ENCODE measurements around the gene TXNRD3. TPM values are rescaled to one million over a fixed set of nuclear protein-coding genes. Genes with fewer than 3 reads are reported as not detected.

The TXNRD3 gene
- total RNA-seq, 1 donor from 2014 or later: 1.8 TPM

DNA sequence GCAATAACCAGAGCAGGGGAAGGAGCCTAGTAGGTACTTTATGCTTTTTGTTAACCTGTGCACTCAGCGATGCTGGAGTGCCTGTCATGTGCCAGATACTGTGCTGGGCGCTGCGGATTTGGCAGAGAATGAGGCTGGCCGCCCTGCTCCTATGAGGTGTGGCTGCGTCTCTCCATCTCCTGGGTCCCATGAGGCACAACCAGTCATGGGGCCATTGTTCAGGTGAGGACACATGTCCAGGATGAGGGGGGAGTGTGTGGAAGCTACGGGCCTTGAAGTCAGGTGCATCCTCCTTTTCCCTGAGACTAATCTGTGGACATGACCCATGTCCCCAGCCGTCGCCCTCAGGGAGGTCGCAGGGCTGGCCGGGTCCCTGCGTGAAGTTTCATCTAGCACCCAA is 963 bp upstream of the TXNRD3 start:
- H3K4me3 Mint-ChIP-seq (ENCODE audit: unreplicated experiment): no peak overlapping the region
- H3K9me3 Mint-ChIP-seq (ENCODE audit: unreplicated experiment): peaks cover 6% of the 10 kb centered on the region
- H3K36me3 Mint-ChIP-seq (ENCODE audit: unreplicated experiment): peaks cover 9% of the 10 kb centered on the region
- TF ChIP-seq, protein P1, sequence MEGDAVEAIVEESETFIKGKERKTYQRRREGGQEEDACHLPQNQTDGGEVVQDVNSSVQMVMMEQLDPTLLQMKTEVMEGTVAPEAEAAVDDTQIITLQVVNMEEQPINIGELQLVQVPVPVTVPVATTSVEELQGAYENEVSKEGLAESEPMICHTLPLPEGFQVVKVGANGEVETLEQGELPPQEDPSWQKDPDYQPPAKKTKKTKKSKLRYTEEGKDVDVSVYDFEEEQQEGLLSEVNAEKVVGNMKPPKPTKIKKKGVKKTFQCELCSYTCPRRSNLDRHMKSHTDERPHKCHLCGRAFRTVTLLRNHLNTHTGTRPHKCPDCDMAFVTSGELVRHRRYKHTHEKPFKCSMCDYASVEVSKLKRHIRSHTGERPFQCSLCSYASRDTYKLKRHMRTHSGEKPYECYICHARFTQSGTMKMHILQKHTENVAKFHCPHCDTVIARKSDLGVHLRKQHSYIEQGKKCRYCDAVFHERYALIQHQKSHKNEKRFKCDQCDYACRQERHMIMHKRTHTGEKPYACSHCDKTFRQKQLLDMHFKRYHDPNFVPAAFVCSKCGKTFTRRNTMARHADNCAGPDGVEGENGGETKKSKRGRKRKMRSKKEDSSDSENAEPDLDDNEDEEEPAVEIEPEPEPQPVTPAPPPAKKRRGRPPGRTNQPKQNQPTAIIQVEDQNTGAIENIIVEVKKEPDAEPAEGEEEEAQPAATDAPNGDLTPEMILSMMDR (IDR thresholded peaks at IDR 0.05; ENCODE audit: partially characterized antibody, unreplicated experiment): no peak
- peaks cover 2% of the 10 kb centered on the region for H3K27me3 Mint-ChIP-seq (ENCODE audit: unreplicated experiment)
- H3K4me1 Mint-ChIP-seq (ENCODE audit: low read depth, unreplicated experiment): peaks cover 3% of the 10 kb centered on the region
- H3K27ac Mint-ChIP-seq (ENCODE audit: unreplicated experiment): no peak overlapping the region
- DNase-seq: no peak

DNA sequence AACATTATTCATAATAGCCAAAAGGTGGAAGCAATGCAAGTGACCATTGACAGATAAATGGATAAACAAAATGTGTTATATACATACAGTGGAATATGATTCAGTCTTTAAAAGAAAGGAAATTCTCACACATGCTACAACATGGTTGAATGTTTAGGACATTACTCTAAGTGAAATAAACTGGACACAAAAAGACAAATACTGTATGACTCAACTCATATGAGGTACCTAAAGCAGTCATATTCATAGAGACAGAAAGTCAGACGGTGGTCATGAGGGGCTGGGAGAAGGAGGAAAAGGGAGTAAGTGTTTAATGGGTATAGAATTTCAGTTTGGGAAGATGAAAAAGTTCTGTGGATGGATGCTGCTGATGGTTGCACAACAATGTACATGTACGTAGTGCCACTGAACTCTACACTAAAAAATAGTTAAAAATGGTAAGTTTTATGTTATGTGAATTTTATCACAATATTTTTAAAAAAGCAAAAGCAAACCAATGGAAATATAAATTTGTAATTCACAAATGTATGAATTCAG is 5.3 kb downstream of the TXNRD3 start:
- no peak for DNase-seq
- TF ChIP-seq, protein P1 (IDR thresholded peaks at IDR 0.05; ENCODE audit: partially characterized antibody, unreplicated experiment): no peak
- no peak overlapping the region for H3K27ac Mint-ChIP-seq (ENCODE audit: unreplicated experiment)
- H3K4me3 Mint-ChIP-seq (ENCODE audit: unreplicated experiment): no peak overlapping the region
- peaks cover 3% of the 10 kb centered on the region for H3K4me1 Mint-ChIP-seq (ENCODE audit: low read depth, unreplicated experiment)
- no peaks in the 10 kb centered on the region for H3K9me3 Mint-ChIP-seq (ENCODE audit: unreplicated experiment)
- H3K36me3 Mint-ChIP-seq (ENCODE audit: unreplicated experiment): no peaks in the 10 kb centered on the region
- H3K27me3 Mint-ChIP-seq (ENCODE audit: unreplicated experiment): peaks cover 1% of the 10 kb centered on the region

DNA sequence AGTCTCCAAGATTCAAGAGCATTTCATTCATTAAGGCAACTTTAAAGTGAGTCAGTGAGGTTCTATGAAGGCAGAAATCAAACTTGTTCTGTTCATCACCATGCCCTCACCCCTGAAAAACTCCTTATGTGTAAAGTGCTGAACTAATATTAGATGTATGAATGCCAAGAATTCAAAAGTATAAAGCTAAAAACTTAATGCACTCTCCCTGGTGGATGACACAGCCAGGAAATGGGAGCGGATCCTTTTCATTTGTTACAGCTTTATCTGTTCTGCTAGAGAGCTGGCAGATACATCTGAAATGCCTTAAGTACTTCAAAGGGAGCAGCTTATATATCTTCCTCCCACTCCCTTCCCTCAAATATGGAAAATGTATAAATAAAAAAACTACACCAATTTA is 8.2 kb downstream of the TXNRD3 start:
- Mint-ChIP-seq H3K9me3 (ENCODE audit: unreplicated experiment) (no peaks in the 10 kb centered on the region), H3K4me3 (ENCODE audit: unreplicated experiment) (no peak overlapping the region), H3K27ac (ENCODE audit: unreplicated experiment) (no peak overlapping the region), H3K4me1 (ENCODE audit: low read depth, unreplicated experiment) (no peaks in the 10 kb centered on the region), H3K36me3 (ENCODE audit: unreplicated experiment) (no peaks in the 10 kb centered on the region), H3K27me3 (ENCODE audit: unreplicated experiment) (peaks cover 1% of the 10 kb centered on the region)
- DNase-seq: no peak
- TF ChIP-seq, protein P1 (IDR thresholded peaks at IDR 0.05; ENCODE audit: partially characterized antibody, unreplicated experiment): no peak

DNA sequence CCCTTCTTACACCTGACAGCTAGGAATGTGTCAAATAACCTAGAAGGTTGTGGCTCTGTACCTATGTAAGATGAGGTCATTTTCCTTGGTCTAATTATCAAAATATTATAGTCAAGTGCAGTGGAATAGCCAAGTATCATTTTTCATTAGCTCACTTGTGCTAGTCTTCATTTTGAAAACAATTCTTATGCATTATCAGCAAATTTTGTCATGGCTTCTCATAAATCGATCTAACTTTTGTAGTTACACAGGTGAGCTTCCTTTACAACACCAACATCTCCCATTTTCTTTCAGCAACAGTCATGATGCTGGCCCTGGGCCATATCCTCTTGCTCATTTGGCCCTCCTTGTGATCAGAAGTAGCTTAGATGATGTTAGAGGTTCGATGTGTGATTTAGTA is 10.3 kb downstream of the TXNRD3 start:
- Mint-ChIP-seq H3K4me3 (ENCODE audit: unreplicated experiment) (no peak overlapping the region), H3K4me1 (ENCODE audit: low read depth, unreplicated experiment) (no peaks in the 10 kb centered on the region), H3K27me3 (ENCODE audit: unreplicated experiment) (peaks cover 4% of the 10 kb centered on the region), H3K27ac (ENCODE audit: unreplicated experiment) (no peak overlapping the region), H3K9me3 (ENCODE audit: unreplicated experiment) (no peaks in the 10 kb centered on the region), H3K36me3 (ENCODE audit: unreplicated experiment) (no peaks in the 10 kb centered on the region)
- TF ChIP-seq, protein P1 (IDR thresholded peaks at IDR 0.05; ENCODE audit: partially characterized antibody, unreplicated experiment): no peak
- DNase-seq: no peak

DNA sequence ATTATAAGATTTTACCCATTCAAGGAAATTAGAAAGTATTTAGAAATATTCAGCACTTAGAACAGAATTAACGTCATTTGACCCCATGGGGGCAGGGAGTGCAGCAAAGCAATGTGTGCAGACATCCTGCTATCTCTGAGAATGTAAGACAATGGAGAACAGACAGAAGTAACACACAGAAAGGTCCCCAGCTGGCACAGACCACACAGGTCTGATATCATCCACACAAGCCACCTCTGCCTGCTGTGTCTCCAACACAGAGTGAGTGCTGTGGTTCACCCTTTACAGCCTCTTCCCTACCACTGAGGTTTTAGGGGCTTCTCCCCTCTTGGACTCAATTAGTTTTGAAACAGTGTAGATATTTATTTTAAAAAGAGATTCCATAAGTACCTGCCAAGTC is 16.1 kb downstream of the TXNRD3 start:
- DNase-seq: no peak
- TF ChIP-seq, protein P1 (IDR thresholded peaks at IDR 0.05; ENCODE audit: partially characterized antibody, unreplicated experiment): no peak
- Mint-ChIP-seq H3K9me3 (ENCODE audit: unreplicated experiment) (no peaks in the 10 kb centered on the region), H3K4me3 (ENCODE audit: unreplicated experiment) (no peak overlapping the region), H3K27ac (ENCODE audit: unreplicated experiment) (no peak overlapping the region), H3K36me3 (ENCODE audit: unreplicated experiment) (no peaks in the 10 kb centered on the region), H3K4me1 (ENCODE audit: low read depth, unreplicated experiment) (no peaks in the 10 kb centered on the region), H3K27me3 (ENCODE audit: unreplicated experiment) (peaks cover 2% of the 10 kb centered on the region)
